Measurements from ENCODE around the gene MCTP1.

The MCTP1 gene

GRCh38 chr5:95162231-95162992 lies 122.5 kb downstream of the MCTP1 start:
- H3K27ac ChIP-seq: peak overlapping the region; percentile 25

GRCh38 chr5:95159603-95160002 lies 125.3 kb downstream of the MCTP1 start:
- TF ChIP-seq CTCF (IDR thresholded peaks at IDR 0.05) (no peak), ZFX (IDR thresholded peaks at IDR 0.05; ENCODE audit: borderline replicate concordance) (no peak)
- H3K27ac ChIP-seq: no peak overlapping the region

More at GRCh38 chr5:95162231-95162992, 122.5 kb downstream of the MCTP1 start:
- TF ChIP-seq ZFX (IDR thresholded peaks at IDR 0.05; ENCODE audit: borderline replicate concordance) (no peak), CTCF (IDR thresholded peaks at IDR 0.05) (no peak)

GRCh38 chr5:95155888-95156287 lies 129.0 kb downstream of the MCTP1 start:
- H3K27ac ChIP-seq: no peak overlapping the region
- TF ChIP-seq ZFX (IDR thresholded peaks at IDR 0.05; ENCODE audit: borderline replicate concordance) (no peak), CTCF (IDR thresholded peaks at IDR 0.05) (no peak)

- H3K27ac ChIP-seq: no peak overlapping the region
- TF ChIP-seq ZFX (IDR thresholded peaks at IDR 0.05; ENCODE audit: borderline replicate concordance) (no peak), CTCF (IDR thresholded peaks at IDR 0.05) (no peak)
These were observed 131.4 kb downstream of the MCTP1 start for GRCh38 chr5:95153511-95153910.

GRCh38 chr5:95152535-95152934 lies 132.4 kb downstream of the MCTP1 start:
- H3K27ac ChIP-seq: no peak overlapping the region
- TF ChIP-seq CTCF (IDR thresholded peaks at IDR 0.05) (no peak), ZFX (IDR thresholded peaks at IDR 0.05; ENCODE audit: borderline replicate concordance) (no peak)

- H3K27ac ChIP-seq: no peak overlapping the region
- TF ChIP-seq CTCF (IDR thresholded peaks at IDR 0.05): no peak
- no peak for TF ChIP-seq ZFX (IDR thresholded peaks at IDR 0.05; ENCODE audit: borderline replicate concordance)
These were observed 132.8 kb downstream of the MCTP1 start for GRCh38 chr5:95152131-95152530.

GRCh38 chr5:95151694-95152093 lies 133.2 kb downstream of the MCTP1 start:
- TF ChIP-seq ZFX (IDR thresholded peaks at IDR 0.05; ENCODE audit: borderline replicate concordance) (no peak), CTCF (IDR thresholded peaks at IDR 0.05) (no peak)
- H3K27ac ChIP-seq: no peak overlapping the region
